Fibroblast of mammary gland (primary cell): ENCODE results near the gene ISL2.

Source experiments
- DNase-seq: peaks from one replicate; pipeline ENCODE4 v3.0.0-alpha.2; 2010; ENCODE audit warnings: low read depth
- H3K4me3 ChIP-seq: 2 replicates; pipeline ENCODE4 v1.5.1; 2011; ENCODE audit warnings: low read depth, mild to moderate bottlenecking, low read length, moderate library complexity; ENCODE audit not compliant: control insufficient read depth
- CTCF ChIP-seq: conservative IDR thresholded peaks from 2 replicates; pipeline ENCODE4 v1.5.1; 2011; ENCODE audit warnings: low read depth, low read length, inconsistent platforms; ENCODE audit not compliant: control insufficient read depth, insufficient read depth

The ISL2 gene

DNA sequence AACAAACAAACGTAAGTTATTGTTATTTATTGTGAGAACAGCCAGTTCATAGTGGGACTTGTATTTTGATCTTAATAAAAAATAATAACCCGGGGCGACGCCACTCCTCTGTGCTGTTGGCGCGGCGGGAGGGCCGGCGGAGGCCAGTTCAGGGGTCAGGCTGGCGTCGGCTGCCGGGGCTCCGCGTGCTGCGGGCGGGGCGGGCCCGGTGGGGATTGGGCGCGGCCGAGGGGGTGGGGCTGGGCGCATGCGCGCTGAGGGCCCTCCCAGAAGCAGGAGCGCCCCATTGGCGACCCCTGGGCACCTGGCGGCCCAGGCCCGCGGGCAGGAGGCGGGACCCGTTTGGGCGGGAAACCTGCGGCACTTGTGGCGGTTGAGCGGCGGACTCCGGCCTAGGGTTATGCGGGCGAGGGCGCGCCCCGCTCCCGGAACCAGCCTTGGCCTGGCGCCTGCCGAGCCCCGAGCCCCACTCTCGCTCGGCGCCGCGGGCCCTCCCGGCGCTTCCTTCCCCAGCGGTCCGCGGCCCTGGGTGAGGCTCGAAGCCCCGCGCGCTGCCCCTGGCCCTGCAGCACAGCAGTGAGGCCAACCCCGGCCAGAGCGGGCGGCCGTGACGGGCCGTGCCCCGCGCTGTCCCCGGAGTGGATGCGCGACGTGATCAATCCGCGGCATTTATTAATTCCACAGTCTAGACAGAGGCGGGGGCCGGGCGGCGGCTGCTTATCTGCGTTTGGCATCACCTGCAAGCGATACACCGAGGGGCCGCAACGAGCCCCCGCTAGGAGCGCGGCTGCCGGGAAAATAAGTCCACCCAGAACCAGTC, 6.0 kb downstream of the ISL2 start:
- TF ChIP-seq CTCF, result no peak
- no peak overlapping the region for H3K4me3 ChIP-seq
- no peak for DNase-seq

GRCh38 chr15:76343313-76343996, 6.9 kb downstream of the ISL2 start:
- H3K4me3 ChIP-seq, result no peak overlapping the region
- TF ChIP-seq CTCF, result no peak
- no peak for DNase-seq

GRCh38 chr15:76344893-76345582, 8.5 kb downstream of the ISL2 start:
- no peak for TF ChIP-seq CTCF
- no peak for DNase-seq
- no peak overlapping the region for H3K4me3 ChIP-seq

DNA sequence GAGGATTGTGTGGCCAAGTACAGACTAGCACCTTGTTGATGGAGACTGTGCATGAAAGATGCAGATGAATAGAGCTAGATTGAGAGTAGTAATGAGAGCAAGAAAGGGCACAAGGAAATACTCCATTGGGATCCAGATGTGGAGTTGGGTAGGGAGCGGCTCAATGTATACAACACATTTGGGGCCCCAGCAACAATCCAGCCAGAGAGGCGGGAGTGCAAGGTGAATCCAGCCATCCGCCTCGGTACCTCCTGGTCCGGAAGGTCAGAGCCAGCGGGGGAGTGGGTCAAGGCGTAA, 9.0 kb downstream of the ISL2 start:
- H3K4me3 ChIP-seq, result no peak overlapping the region
- no peak for DNase-seq
- no peak for TF ChIP-seq CTCF

DNA sequence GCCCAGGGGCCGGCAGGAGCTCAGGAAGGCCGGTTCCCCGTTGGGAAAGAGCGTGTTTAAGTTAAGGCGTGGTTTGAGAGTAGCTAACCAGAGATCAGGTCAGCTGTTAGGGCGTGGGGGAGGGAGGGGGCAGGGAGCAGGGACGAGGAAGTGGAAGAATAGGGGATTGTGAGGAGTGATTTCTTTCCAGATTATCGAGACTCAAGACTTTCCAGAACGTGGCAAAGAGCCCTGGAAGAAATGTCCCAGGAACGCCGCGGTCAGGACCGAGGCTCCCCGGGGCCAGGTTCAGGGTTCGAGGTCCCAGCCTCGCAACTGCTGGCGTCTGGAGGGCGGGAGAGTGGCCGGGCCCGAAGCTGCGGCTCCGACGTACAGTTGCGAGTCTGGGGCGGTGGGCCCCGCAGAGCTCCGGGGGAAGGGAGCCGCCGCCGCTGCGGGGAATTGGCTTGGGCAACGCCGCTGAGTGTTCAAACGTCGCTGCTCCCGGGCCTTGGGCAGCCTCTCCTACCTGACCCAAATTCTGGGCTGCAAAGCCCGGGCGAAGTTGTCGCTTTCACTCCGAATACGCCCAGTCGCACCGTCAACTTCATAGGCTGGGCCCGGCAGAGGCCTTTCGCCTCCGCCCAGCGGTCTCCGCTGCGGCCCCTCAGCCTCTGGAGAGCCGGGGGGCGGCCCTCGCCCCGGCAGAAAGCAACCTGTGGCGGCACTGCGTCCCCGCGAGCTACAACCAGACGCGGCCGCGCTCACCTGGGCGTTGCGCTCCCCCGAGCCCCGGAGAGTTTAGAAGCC, 9.5 kb downstream of the ISL2 start:
- TF ChIP-seq CTCF, result no peak
- DNase-seq, result no peak
- H3K4me3 ChIP-seq, result peak overlapping the region; percentile 13
